HepG2 (cell line): ENCODE data around the gene AFTPH. TPM values are rescaled to one million over a fixed set of nuclear protein-coding genes. Genes with fewer than 3 reads are reported as not detected.

Experiments
- BRCA1 ChIP-seq: sonication (generic); formaldehyde crosslinking; IDR thresholded peaks from 2 replicates; pipeline ENCODE4 v1.4.0; 2020; ENCODE audit warnings: missing genetic modification reagents
- GTF3A ChIP-seq: sonication (generic); formaldehyde crosslinking; conservative IDR thresholded peaks from 2 replicates; pipeline ENCODE4 v1.4.0; 2020; ENCODE audit warnings: mild to moderate bottlenecking, missing genetic modification reagents
- IRF2 ChIP-seq: IDR thresholded peaks from 2 replicates; pipeline ENCODE4 v1.6.1; 2018; ENCODE audit warnings: missing genetic modification reagents, missing compliant biosample characterization
- MEF2D ChIP-seq: sonication (generic); formaldehyde crosslinking; IDR thresholded peaks from 2 replicates; pipeline ENCODE4 v1.5.1; 2020; ENCODE audit warnings: mild to moderate bottlenecking, missing genetic modification reagents
- MXD4 ChIP-seq: IDR thresholded peaks from 2 replicates; pipeline ENCODE4 v1.6.1; 2016; ENCODE audit warnings: mild to moderate bottlenecking, missing biosample characterization, missing genetic modification reagents
- SP2 ChIP-seq: sonication (generic); formaldehyde crosslinking; IDR thresholded peaks from 2 replicates; pipeline ENCODE4 v1.5.1; 2020; ENCODE audit warnings: mild to moderate bottlenecking, missing genetic modification reagents
- TBP ChIP-seq: sonication (generic); formaldehyde crosslinking; IDR thresholded peaks from 2 replicates; pipeline ENCODE4 v1.5.0; 2020; ENCODE audit warnings: missing genetic modification reagents
- THAP11 ChIP-seq: IDR thresholded peaks from 2 replicates; pipeline ENCODE4 v1.6.1; 2016; ENCODE audit warnings: missing biosample characterization, missing genetic modification reagents
- THYN1 ChIP-seq: sonication (generic); formaldehyde crosslinking; IDR thresholded peaks from 2 replicates; pipeline ENCODE4 v1.8.1; 2023; ENCODE audit warnings: low read depth, mild to moderate bottlenecking, moderate library complexity, missing genetic modification reagents, borderline replicate concordance
- ZNF468 ChIP-seq: sonication (generic); formaldehyde crosslinking; IDR thresholded peaks from 2 replicates; pipeline ENCODE4 v1.8.0; 2022; ENCODE audit warnings: mild to moderate bottlenecking, moderate library complexity, missing genetic modification reagents
- ZNF543 ChIP-seq: sonication (generic); formaldehyde crosslinking; IDR thresholded peaks from 2 replicates; pipeline ENCODE4 v1.4.0; 2020; ENCODE audit warnings: mild to moderate bottlenecking, missing genetic modification reagents
- ZNF556 ChIP-seq: sonication (generic); formaldehyde crosslinking; IDR thresholded peaks from 2 replicates; pipeline ENCODE4 v1.4.0; 2020; ENCODE audit warnings: mild to moderate bottlenecking, missing genetic modification reagents, borderline replicate concordance
- polyA plus RNA-seq, 8 experiments: library from polyadenylated mRNA; depleted of rRNA in 3 of 8; stranded (reverse) in 7 of 8; unstranded in 1 of 8; fragments of >200 nt; fragmentation: Illumina TruSeq in 4 of 8; extraction: Trizol in 4 of 8; gene quantifications; 2 replicates each; pipeline versions ENCODE4 v1.2.1 to v1.2.3, GENCODE V29; 2011 to 2016; ENCODE audit warnings: low read depth in 4 of 8, missing spikeins in 1 of 8, mixed read lengths in 1 of 8; ENCODE audit not compliant: insufficient read depth in 1 of 8
- total RNA-seq, 5 experiments: library from RNA; depleted of rRNA; stranded (reverse); fragments of >200 nt; fragmentation: Illumina TruSeq; extraction: Trizol; gene quantifications; 2 replicates each; pipeline ENCODE4 v1.2.3, GENCODE V29; 2016; ENCODE audit warnings: low read depth in 1 of 5
- TF ChIP-seq, protein P1 (sequence below): sonication (generic); formaldehyde crosslinking; IDR thresholded peaks from 2 replicates; pipeline ENCODE4 v1.4.0; 2020; ENCODE audit warnings: missing genetic modification reagents
- TF ChIP-seq, protein P2 (sequence below): IDR thresholded peaks from 2 replicates; pipeline ENCODE4 v1.6.1; 2012; ENCODE audit warnings: low read length, improper control_type of control experiment
- TF ChIP-seq, protein P3 (sequence below): sonication (generic); formaldehyde crosslinking; IDR thresholded peaks from 2 replicates; pipeline ENCODE4 v1.4.0; 2020; ENCODE audit warnings: missing genetic modification reagents
- TF ChIP-seq, protein P4 (sequence below): sonication (generic); formaldehyde crosslinking; IDR thresholded peaks from 2 replicates; pipeline ENCODE4 v1.5.0; 2020; ENCODE audit warnings: missing genetic modification reagents

The AFTPH gene
- total and polyA plus RNA-seq, 2 of the 13 experiments (the other 11 are each of a cell fraction or from before 2014, with no cell fraction given) = 27.5 to 36.8 TPM

DNA sequence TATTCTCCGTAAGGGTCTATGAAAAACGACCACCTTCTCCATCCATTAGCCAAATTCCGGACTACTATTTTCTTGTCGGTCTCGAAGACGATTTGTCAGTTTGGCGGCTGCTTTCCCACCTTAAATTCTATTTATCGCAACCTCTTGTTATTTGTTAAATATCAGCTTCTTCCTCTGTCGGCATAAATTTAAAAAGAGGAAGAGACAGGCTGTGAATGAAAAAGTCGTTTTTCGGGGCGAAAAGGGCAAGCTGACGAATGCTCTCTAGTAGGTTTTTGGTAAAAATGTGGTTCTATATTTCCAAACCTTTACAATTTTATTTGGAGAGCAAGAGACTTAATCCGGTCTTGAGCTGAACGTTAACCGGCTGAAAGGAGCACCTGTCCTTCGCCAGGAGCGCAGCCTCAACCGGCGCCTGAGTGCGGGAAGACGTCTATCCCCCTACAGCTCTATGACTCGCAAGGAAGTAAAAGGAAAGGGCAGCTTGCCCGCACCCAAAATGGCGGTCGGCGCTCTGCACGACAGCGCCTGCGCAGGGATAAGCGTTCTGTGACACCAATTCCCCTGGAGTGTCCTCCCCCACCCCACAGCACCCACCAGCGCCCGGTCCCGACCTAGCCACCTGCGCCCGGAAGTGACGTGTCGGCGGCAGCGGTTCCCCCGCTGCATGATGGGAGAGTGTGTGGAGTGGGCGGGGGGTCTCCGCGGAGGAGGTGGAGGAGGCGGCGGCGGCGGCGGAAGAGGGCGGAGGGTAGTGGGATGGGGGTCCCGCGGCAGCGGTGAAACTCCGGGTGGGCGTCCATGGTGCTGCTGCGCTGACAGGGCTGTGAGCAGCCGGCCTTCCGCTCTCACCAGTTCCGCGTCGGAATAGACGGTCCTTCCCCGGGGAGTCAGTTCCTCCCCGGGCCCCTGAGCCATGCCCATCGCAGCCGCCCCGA is at the start of gene AFTPH (continued):
- TF ChIP-seq THYN1 (CRISPR knock-in tag) (no peak), ZNF468 (no peak), BRCA1 (CRISPR knock-in tag) (peak; percentile 28; the same call in 1 of the 2 replicates), MXD4 (CRISPR knock-in tag) (peak; percentile 65; the same call in 1 of the 2 replicates), TBP (CRISPR knock-in tag) (no peak), SP2 (CRISPR knock-in tag) (peak; percentile 59), THAP11 (CRISPR knock-in tag) (peak; percentile 94), MEF2D (peak; percentile 77), IRF2 (CRISPR knock-in tag) (peak; percentile 85), ZNF556 (CRISPR knock-in tag) (0 out of 2 replicates have a peak, but pooled peaks have one; percentile 13), GTF3A (no peak), ZNF543 (no peak)
- TF ChIP-seq, protein P1, sequence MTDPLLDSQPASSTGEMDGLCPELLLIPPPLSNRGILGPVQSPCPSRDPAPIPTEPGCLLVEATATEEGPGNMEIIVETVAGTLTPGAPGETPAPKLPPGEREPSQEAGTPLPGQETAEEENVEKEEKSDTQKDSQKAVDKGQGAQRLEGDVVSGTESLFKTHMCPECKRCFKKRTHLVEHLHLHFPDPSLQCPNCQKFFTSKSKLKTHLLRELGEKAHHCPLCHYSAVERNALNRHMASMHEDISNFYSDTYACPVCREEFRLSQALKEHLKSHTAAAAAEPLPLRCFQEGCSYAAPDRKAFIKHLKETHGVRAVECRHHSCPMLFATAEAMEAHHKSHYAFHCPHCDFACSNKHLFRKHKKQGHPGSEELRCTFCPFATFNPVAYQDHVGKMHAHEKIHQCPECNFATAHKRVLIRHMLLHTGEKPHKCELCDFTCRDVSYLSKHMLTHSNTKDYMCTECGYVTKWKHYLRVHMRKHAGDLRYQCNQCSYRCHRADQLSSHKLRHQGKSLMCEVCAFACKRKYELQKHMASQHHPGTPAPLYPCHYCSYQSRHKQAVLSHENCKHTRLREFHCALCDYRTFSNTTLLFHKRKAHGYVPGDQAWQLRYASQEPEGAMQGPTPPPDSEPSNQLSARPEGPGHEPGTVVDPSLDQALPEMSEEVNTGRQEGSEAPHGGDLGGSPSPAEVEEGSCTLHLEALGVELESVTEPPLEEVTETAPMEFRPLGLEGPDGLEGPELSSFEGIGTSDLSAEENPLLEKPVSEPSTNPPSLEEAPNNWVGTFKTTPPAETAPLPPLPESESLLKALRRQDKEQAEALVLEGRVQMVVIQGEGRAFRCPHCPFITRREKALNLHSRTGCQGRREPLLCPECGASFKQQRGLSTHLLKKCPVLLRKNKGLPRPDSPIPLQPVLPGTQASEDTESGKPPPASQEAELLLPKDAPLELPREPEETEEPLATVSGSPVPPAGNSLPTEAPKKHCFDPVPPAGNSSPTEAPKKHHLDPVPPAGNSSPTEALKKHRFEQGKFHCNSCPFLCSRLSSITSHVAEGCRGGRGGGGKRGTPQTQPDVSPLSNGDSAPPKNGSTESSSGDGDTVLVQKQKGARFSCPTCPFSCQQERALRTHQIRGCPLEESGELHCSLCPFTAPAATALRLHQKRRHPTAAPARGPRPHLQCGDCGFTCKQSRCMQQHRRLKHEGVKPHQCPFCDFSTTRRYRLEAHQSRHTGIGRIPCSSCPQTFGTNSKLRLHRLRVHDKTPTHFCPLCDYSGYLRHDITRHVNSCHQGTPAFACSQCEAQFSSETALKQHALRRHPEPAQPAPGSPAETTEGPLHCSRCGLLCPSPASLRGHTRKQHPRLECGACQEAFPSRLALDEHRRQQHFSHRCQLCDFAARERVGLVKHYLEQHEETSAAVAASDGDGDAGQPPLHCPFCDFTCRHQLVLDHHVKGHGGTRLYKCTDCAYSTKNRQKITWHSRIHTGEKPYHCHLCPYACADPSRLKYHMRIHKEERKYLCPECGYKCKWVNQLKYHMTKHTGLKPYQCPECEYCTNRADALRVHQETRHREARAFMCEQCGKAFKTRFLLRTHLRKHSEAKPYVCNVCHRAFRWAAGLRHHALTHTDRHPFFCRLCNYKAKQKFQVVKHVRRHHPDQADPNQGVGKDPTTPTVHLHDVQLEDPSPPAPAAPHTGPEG (CRISPR knock-in tag) = no peak; the same call in 1 of the 2 replicates
- TF ChIP-seq, protein P2, sequence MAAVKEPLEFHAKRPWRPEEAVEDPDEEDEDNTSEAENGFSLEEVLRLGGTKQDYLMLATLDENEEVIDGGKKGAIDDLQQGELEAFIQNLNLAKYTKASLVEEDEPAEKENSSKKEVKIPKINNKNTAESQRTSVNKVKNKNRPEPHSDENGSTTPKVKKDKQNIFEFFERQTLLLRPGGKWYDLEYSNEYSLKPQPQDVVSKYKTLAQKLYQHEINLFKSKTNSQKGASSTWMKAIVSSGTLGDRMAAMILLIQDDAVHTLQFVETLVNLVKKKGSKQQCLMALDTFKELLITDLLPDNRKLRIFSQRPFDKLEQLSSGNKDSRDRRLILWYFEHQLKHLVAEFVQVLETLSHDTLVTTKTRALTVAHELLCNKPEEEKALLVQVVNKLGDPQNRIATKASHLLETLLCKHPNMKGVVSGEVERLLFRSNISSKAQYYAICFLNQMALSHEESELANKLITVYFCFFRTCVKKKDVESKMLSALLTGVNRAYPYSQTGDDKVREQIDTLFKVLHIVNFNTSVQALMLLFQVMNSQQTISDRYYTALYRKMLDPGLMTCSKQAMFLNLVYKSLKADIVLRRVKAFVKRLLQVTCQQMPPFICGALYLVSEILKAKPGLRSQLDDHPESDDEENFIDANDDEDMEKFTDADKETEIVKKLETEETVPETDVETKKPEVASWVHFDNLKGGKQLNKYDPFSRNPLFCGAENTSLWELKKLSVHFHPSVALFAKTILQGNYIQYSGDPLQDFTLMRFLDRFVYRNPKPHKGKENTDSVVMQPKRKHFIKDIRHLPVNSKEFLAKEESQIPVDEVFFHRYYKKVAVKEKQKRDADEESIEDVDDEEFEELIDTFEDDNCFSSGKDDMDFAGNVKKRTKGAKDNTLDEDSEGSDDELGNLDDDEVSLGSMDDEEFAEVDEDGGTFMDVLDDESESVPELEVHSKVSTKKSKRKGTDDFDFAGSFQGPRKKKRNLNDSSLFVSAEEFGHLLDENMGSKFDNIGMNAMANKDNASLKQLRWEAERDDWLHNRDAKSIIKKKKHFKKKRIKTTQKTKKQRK = no peak
- TF ChIP-seq, protein P3, sequence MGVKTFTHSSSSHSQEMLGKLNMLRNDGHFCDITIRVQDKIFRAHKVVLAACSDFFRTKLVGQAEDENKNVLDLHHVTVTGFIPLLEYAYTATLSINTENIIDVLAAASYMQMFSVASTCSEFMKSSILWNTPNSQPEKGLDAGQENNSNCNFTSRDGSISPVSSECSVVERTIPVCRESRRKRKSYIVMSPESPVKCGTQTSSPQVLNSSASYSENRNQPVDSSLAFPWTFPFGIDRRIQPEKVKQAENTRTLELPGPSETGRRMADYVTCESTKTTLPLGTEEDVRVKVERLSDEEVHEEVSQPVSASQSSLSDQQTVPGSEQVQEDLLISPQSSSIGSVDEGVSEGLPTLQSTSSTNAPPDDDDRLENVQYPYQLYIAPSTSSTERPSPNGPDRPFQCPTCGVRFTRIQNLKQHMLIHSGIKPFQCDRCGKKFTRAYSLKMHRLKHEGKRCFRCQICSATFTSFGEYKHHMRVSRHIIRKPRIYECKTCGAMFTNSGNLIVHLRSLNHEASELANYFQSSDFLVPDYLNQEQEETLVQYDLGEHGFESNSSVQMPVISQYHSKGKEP (CRISPR knock-in tag) = no peak
- TF ChIP-seq, protein P4, sequence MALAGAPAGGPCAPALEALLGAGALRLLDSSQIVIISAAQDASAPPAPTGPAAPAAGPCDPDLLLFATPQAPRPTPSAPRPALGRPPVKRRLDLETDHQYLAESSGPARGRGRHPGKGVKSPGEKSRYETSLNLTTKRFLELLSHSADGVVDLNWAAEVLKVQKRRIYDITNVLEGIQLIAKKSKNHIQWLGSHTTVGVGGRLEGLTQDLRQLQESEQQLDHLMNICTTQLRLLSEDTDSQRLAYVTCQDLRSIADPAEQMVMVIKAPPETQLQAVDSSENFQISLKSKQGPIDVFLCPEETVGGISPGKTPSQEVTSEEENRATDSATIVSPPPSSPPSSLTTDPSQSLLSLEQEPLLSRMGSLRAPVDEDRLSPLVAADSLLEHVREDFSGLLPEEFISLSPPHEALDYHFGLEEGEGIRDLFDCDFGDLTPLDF (CRISPR knock-in tag) = no peak
